GM23248 (cell line): ENCODE measurements around the gene ERCC2. TPM values are rescaled to one million over a fixed set of nuclear protein-coding genes. Genes with fewer than 3 reads are reported as not detected.

Experiments
- DNase-seq: peaks from one replicate; pipeline ENCODE4 v3.0.0-alpha.2; 2015
- H2AFZ ChIP-seq: fragments of 200-600 bp; sonication (generic); 2 replicates; pipeline ENCODE4 v1.6.1; 2016; ENCODE audit warnings: antibody characterized with exemption
- H3F3A ChIP-seq: fragments of 200-600 bp; sonication (generic); 2 replicates; pipeline ENCODE4 v1.6.1; 2016; ENCODE audit warnings: mild to moderate bottlenecking, antibody characterized with exemption, mixed run types; ENCODE audit not compliant: insufficient read depth
- H3K27ac ChIP-seq: fragments of 200-600 bp; sonication (generic); 2 replicates; pipeline ENCODE4 v1.5.1; 2016; ENCODE audit warnings: mild to moderate bottlenecking
- H3K27me3 ChIP-seq: fragments of 200-600 bp; sonication (generic); replicated peaks from 2 replicates; pipeline ENCODE4 v1.6.1; 2016; ENCODE audit warnings: mild to moderate bottlenecking; ENCODE audit not compliant: insufficient read depth
- H3K36me3 ChIP-seq: fragments of 200-600 bp; sonication (generic); 2 replicates; pipeline ENCODE4 v1.6.1; 2016; ENCODE audit warnings: low read depth, mild to moderate bottlenecking
- H3K4me1 ChIP-seq: fragments of 200-600 bp; sonication (generic); 2 replicates; pipeline ENCODE4 v1.6.1; 2016; ENCODE audit warnings: mild to moderate bottlenecking; ENCODE audit not compliant: insufficient read depth
- H3K4me2 ChIP-seq: fragments of 200-600 bp; sonication (generic); one replicate; pipeline ENCODE4 v1.6.1; 2016; ENCODE audit warnings: mild to moderate bottlenecking; ENCODE audit not compliant: unreplicated experiment
- H3K4me3 ChIP-seq: fragments of 200-600 bp; sonication (generic); 2 replicates; pipeline ENCODE4 v1.5.1; 2016; ENCODE audit warnings: mild to moderate bottlenecking
- H3K79me2 ChIP-seq: fragments of 200-600 bp; sonication (generic); 2 replicates; pipeline ENCODE4 v1.6.1; 2016; ENCODE audit warnings: mild to moderate bottlenecking; ENCODE audit not compliant: insufficient read depth
- H3K9ac ChIP-seq: fragments of 200-600 bp; sonication (generic); 2 replicates; pipeline ENCODE4 v1.6.1; 2016; ENCODE audit warnings: mild to moderate bottlenecking
- H3K9me2 ChIP-seq: fragments of 200-600 bp; sonication (generic); 2 replicates; pipeline ENCODE4 v1.6.1; 2016; ENCODE audit warnings: mixed run types, mild to moderate bottlenecking, moderate library complexity; ENCODE audit not compliant: insufficient read depth
- H3K9me3 ChIP-seq: fragments of 200-600 bp; sonication (generic); one replicate; pipeline ENCODE4 v1.6.1; 2017; ENCODE audit warnings: low read depth
- H4K20me1 ChIP-seq: fragments of 200-600 bp; sonication (generic); 2 replicates; pipeline ENCODE4 v1.6.0; 2016; ENCODE audit not compliant: insufficient read depth
- EZH2 ChIP-seq: fragments of 200-600 bp; sonication (generic); IDR thresholded peaks from 2 replicates; pipeline ENCODE4 v1.6.1; 2018; ENCODE audit warnings: antibody characterized with exemption, mild to moderate bottlenecking; ENCODE audit not compliant: insufficient read depth, poor library complexity, severe bottlenecking
- EZH2phosphoT487 ChIP-seq: fragments of 200-600 bp; sonication (generic); IDR thresholded peaks from 2 replicates; pipeline ENCODE4 v1.6.1; 2018; ENCODE audit warnings: antibody characterized with exemption, moderate library complexity, mild to moderate bottlenecking, low read depth; ENCODE audit not compliant: insufficient read depth
- WGBS, 2 experiments: methylation state at CpG; one replicate each; pipeline ENCODE4 v1.1.6; 2015 to 2017; ENCODE audit warnings: low lambda C conversion rate in 2 of 2, low coverage in 1 of 2; ENCODE audit errors: missing lambda C conversion rate in 2 of 2; 5-methylcytosine and 5-hydroxymethylcytosine counted together
- in situ Hi-C: fragments of 300-500 bp; cut with MboI; formaldehyde crosslinking; loops from 2 replicates; pipeline ENCODE4 v1.15.0; 2020
- polyA plus RNA-seq: library from polyadenylated mRNA; unstranded; fragments of >200 nt; fragmentation: Nextera tagmentation; extraction: Ambion mirVana; gene quantifications from 2 replicates; pipeline ENCODE4 v1.2.1, GENCODE V29; 2016
- total RNA-seq: library from RNA; depleted of rRNA; stranded (reverse); fragments of >200 nt; shearing (Covaris generic); gene quantifications from 2 replicates; pipeline ENCODE4 v1.2.3, GENCODE V29; 2014

Gene ERCC2
- total and polyA plus RNA-seq, 2 experiments from 2014 or later: 13.7 to 32.3 TPM

DNA sequence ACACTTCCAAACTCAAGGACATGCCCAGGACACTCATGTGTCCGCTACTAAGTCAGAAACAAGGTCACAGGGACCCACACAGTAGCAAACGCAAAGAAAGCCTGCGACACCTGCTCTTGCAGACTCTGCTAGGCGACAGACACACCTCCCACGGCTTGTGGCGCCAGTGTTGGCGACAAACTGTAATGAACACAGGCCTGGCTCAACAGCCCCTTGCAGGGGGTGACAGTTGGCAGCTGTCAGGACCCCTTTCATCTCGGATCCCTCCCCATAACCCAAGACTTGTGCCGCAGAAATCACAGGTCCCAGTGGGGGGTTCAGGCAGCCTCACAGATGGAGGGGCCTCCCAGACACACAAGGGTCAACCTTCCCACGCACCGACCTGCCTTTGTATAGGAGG, 48.1 kb downstream of the ERCC2 start:
- Histone ChIP-seq H3F3A (no peaks in the 10 kb centered on the region), H3K4me1 (no peaks in the 10 kb centered on the region), H3K4me3 (no peak overlapping the region), H3K27ac (no peak overlapping the region), H3K4me2 (no peak overlapping the region), H3K9me3 (no peaks in the 10 kb centered on the region), H2AFZ (no peak overlapping the region), H3K36me3 (no peaks in the 10 kb centered on the region), H4K20me1 (no peaks in the 10 kb centered on the region), H3K9me2 (no peaks in the 10 kb centered on the region), H3K79me2 (no peaks in the 10 kb centered on the region), H3K9ac (no peak overlapping the region), H3K27me3 (peaks cover 14% of the 10 kb centered on the region)
- in situ Hi-C loops: no loop called here
- WGBS, 2 experiments: 28 to 29% methylated on average over 11 of the region's 11 CpGs
- no peak for DNase-seq
- no peak for TF ChIP-seq EZH2
- no peak for TF ChIP-seq EZH2phosphoT487

GRCh38 chr19:45321848-45322247, 48.5 kb downstream of the ERCC2 start:
- no peaks in the 10 kb centered on the region for H3K79me2 ChIP-seq
- H3K9me2 ChIP-seq: no peaks in the 10 kb centered on the region
- H3K4me3 ChIP-seq: no peak overlapping the region
- no peaks in the 10 kb centered on the region for H3K9me3 ChIP-seq
- H3K9ac ChIP-seq: no peak overlapping the region
- H3K27me3 ChIP-seq: peaks cover 14% of the 10 kb centered on the region
- TF ChIP-seq EZH2phosphoT487 (no peak), EZH2 (no peak)
- H3K27ac ChIP-seq: no peak overlapping the region
- no peaks in the 10 kb centered on the region for H4K20me1 ChIP-seq
- H3F3A ChIP-seq: no peaks in the 10 kb centered on the region
- no peak overlapping the region for H2AFZ ChIP-seq
- no peak overlapping the region for H3K4me2 ChIP-seq
- 57 to 69% methylated on average over 4 to 7 of the region's 7 CpGs for WGBS, 2 experiments
- DNase-seq: no peak
- H3K36me3 ChIP-seq: no peaks in the 10 kb centered on the region
- no peaks in the 10 kb centered on the region for H3K4me1 ChIP-seq
- in situ Hi-C loops: no loop called here

DNA sequence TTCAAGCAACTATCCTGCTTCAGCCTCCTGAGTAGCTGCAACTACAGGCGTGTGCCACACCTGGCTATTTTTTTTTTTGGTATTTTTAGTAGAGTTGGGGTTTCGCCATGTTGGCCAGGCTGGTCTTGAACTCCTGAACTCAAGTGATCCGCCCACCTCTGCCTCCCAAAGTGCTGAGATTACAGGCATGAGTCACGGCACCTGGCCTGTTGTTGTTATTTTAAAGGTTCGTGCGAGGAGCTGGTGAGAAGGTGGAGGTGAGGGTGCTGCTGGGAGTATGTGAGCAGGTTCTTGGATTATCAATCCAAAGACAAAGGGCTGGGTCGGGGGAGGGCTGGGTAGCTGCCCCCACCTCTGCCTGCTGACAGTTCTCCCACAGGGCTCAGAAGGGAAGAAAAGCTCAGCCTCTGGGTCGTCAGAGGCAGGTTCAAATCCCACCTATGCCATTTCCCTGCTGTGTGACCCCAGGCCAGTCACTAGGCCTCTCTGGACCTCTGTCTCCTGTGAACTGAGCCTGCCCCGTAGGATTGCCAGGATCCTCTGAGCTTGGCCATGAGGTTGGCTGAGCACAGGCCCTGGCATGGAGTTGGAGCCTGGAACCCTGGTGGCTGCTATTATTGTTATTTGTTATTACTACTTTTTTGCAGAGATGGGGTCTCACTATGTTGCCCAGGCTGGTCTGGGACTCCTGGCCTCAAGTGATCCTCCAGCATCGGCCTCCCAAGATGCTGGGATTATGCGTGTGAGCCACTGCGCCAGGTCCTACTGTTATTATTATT, 49.2 kb downstream of the ERCC2 start:
- Histone ChIP-seq H3K79me2 (no peaks in the 10 kb centered on the region), H3K4me2 (no peak overlapping the region), H3K27me3 (peaks cover 18% of the 10 kb centered on the region), H4K20me1 (no peaks in the 10 kb centered on the region), H3K9me2 (no peaks in the 10 kb centered on the region), H3K9ac (no peak overlapping the region), H3F3A (no peaks in the 10 kb centered on the region), H3K4me1 (no peaks in the 10 kb centered on the region), H3K4me3 (no peak overlapping the region), H3K27ac (no peak overlapping the region), H3K9me3 (no peaks in the 10 kb centered on the region), H2AFZ (no peak overlapping the region), H3K36me3 (no peaks in the 10 kb centered on the region)
- WGBS, 2 experiments: 81 to 85% methylated on average over 12 of the region's 12 CpGs
- in situ Hi-C loops: no loop called here
- no peak for DNase-seq
- no peak for TF ChIP-seq EZH2phosphoT487
- no peak for TF ChIP-seq EZH2

DNA sequence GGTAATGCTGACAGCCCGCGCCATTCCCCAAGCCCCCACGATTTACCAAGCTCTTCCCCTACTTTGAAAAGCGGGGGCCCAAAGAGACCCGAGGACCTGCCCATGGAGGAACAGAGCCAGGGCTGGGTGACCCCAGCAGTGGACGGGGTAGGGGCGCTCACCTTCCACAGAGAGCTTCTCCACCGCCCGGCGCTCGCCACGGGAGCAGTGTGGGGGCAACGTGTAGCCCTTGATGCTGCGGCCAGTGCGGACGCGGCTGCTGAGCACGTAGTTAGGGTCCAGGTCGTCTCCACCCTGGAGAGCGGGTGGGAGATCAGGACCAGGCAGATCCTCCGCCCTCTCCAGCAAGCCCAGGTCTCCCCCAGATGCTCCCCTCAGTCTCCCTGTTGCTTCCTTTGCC, 55.1 kb downstream of the ERCC2 start:
- Histone ChIP-seq H3K4me2 (no peak overlapping the region), H3K9me2 (no peaks in the 10 kb centered on the region), H3K27ac (no peak overlapping the region), H3K79me2 (no peaks in the 10 kb centered on the region), H3K9me3 (no peaks in the 10 kb centered on the region), H3K4me3 (no peak overlapping the region), H4K20me1 (no peaks in the 10 kb centered on the region), H2AFZ (no peak overlapping the region), H3K9ac (no peak overlapping the region), H3K27me3 (peaks cover 23% of the 10 kb centered on the region; the same call in 1 of the 2 replicates), H3K36me3 (no peaks in the 10 kb centered on the region), H3F3A (no peaks in the 10 kb centered on the region), H3K4me1 (no peaks in the 10 kb centered on the region)
- DNase-seq: no peak
- 26 to 33% methylated on average over 20 to 21 of the region's 21 CpGs for WGBS, 2 experiments
- in situ Hi-C loops: no loop called here
- no peak for TF ChIP-seq EZH2phosphoT487
- no peak for TF ChIP-seq EZH2
